ENCODE results near the gene TBX19. TPM values are rescaled to one million over a fixed set of nuclear protein-coding genes. Genes with fewer than 3 reads are reported as not detected.

Gene TBX19
- total RNA-seq (under 1 TPM; 0.12 to 0.56 (median 0.22) TPM), polyA plus RNA-seq (under 1 TPM; 0.14 to 0.36 (median 0.27) TPM)
- long read RNA-seq, donor 1, result 0 reads
- long read RNA-seq, donor 2, result 0 reads

DNA sequence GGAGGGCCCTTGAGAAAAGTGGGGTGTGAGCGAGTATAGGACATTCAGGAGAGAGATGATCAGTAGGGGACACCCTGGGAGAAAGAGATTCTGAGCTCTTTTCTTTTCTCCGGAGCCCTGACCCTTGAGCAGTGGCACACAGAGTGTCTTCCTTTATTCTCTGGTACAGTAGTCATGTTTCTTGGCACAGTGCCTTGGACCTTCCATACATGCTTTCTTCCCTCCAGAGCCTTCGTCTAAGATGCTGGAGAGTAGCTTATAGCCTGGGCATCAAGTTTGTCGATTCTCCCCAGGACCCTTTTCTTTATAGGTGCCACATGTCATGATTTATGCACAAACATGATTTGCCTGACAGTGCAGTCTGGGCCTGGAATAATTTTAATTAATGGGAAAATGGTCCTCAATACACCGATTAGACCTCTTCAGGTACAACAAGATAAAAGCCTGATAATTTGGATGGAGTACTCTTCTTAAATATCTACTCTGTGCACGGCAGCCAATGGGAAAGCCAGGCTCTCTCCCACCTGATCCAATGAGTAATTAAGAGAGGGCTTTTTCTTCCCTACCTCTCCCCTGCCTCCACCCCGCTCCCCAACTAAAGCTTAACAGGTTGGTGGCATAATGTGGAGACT, at the start of gene TBX19:
TBX19 (plus strand) TSS at position 582 of the 632 bp plus-strand sequence. CDS start 214 bp downstream, outside the sequence.
- Histone ChIP-seq H3K4me3 (no peak within 1 kb of the TSS), H3K9me3 (peaks cover 13% of the 10 kb centered on the region), H3K36me3 (ENCODE audit: insufficient read depth in 1 of 2, low read depth in 1 of 2) (no peaks in the 10 kb centered on the region), H3K27ac (no peak within 1 kb of the TSS), H3K4me1 (no peaks in the 10 kb centered on the region), H3K27me3 (ENCODE audit: insufficient read depth in 3 of 3, low read length in 2 of 3) (no peaks in the 10 kb centered on the region)
- ATAC-seq (no peak), DNase-seq (no peak)
- TF ChIP-seq, protein P1, sequence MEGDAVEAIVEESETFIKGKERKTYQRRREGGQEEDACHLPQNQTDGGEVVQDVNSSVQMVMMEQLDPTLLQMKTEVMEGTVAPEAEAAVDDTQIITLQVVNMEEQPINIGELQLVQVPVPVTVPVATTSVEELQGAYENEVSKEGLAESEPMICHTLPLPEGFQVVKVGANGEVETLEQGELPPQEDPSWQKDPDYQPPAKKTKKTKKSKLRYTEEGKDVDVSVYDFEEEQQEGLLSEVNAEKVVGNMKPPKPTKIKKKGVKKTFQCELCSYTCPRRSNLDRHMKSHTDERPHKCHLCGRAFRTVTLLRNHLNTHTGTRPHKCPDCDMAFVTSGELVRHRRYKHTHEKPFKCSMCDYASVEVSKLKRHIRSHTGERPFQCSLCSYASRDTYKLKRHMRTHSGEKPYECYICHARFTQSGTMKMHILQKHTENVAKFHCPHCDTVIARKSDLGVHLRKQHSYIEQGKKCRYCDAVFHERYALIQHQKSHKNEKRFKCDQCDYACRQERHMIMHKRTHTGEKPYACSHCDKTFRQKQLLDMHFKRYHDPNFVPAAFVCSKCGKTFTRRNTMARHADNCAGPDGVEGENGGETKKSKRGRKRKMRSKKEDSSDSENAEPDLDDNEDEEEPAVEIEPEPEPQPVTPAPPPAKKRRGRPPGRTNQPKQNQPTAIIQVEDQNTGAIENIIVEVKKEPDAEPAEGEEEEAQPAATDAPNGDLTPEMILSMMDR (IDR thresholded peaks at IDR 0.05), result no peak
- WGBS, 3 donors, result 85 to 88% (median 86%) methylated on average over 7 of the region's 7 CpGs
- intact Hi-C loops (cut with DNase I), result no loop called here

DNA sequence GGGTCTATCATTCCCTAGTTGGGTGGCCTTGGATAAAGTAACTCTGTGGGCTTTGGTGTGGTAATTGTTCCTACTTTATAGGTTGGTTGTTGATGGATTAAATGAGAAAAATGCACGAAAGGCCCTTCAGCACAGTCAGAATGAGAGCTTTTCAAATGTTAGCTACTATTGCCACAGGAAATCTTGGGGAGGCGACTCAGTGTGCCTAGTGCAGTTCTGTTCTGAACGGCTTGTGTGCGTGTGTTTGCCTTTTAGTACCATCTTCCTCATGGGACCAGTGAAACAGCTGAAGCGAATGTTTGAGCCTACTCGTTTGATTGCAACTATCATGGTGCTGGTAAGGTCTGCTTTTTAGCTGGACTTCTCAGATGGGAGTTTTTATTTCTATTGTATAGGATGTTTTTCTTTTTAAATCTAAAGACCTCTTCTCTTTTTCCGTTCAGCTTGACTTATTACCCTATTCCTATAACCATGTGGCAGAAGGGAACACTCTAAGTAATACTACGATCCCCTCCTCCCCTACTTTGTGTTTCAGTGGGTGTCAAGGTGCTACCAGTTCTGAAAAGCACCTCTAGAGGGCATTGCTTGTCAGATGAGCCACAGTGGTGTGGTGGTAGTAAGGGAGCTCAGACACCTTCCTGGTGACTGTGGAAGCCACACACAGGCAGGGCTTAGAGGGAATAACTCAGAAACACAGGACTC, 45.7 kb upstream of the TBX19 start:
- DNase-seq, result no peak
- 92 to 96% (median 96%) methylated on average over 8 of the region's 8 CpGs for WGBS, 3 donors
- peak; percentile 54 to 81 (median 74) for ATAC-seq
- intact Hi-C loops (cut with DNase I), result loop anchor here in 1 of 2 donors (5.0 kb wide), 1 partner anchor 87 kb away; no protein-coding TSS in a partner anchor
- H3K4me3 ChIP-seq, result no peak overlapping the region
- H3K27me3 ChIP-seq (ENCODE audit: insufficient read depth in 3 of 3, low read length in 2 of 3), result no peaks in the 10 kb centered on the region
- H3K4me1 ChIP-seq, result no peaks in the 10 kb centered on the region
- no peak overlapping the region for H3K27ac ChIP-seq
- TF ChIP-seq, protein P1 (IDR thresholded peaks at IDR 0.05), result peak; percentile 46
- H3K36me3 ChIP-seq (ENCODE audit: insufficient read depth in 1 of 2, low read depth in 1 of 2), result peaks cover 5 to 91% of the 10 kb centered on the region in 2 donors
- H3K9me3 ChIP-seq, result no peaks in the 10 kb centered on the region

DNA sequence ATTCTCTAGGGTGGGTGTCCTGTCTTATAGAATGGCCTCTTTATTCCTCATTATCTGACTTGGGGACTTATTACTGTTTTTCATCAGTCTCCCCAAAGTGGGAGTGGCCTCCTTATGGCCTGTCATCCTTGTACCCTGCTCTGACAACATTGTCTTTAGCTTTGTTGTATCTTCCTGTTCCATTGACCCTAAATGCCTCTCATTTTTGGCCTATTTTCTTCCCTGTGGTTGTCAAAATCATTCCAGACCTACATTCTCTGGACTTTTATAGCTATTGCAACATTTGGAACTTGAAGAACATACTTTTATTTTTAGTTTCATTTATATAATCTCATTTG, 45.2 kb upstream of the TBX19 start:
- H3K4me1 ChIP-seq, result no peaks in the 10 kb centered on the region
- intact Hi-C loops (cut with DNase I), result loop anchor here in 1 of 2 donors (5.0 kb wide), 1 partner anchor 87 kb away; no protein-coding TSS in a partner anchor
- DNase-seq (no peak), ATAC-seq (no peak)
- no peaks in the 10 kb centered on the region for H3K27me3 ChIP-seq (ENCODE audit: insufficient read depth in 3 of 3, low read length in 2 of 3)
- H3K27ac ChIP-seq, result no peak overlapping the region
- no peak overlapping the region for H3K4me3 ChIP-seq
- TF ChIP-seq, protein P1 (IDR thresholded peaks at IDR 0.05), result no peak
- peaks cover 5 to 96% of the 10 kb centered on the region in 2 donors for H3K36me3 ChIP-seq (ENCODE audit: insufficient read depth in 1 of 2, low read depth in 1 of 2)
- no peaks in the 10 kb centered on the region for H3K9me3 ChIP-seq

DNA sequence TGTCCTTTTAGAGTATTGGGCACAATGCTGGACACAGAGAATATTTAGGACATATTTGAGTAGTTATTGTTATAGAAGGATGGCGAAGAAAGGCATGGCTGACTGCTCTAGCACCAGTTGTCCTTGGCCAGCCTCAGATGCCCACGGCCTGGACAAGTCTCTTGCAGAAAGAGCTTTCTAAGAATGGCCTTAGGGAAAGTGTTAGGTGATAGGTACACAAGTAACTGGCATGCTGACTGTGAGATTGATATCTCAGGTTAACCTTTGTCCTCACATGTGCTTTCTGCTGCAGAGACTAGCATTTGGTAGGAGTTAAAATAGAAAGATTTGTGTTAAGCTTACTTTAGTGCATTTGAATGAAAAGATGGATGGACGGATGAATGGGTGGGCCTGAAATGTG, 44.7 kb upstream of the TBX19 start:
- H3K36me3 ChIP-seq (ENCODE audit: insufficient read depth in 1 of 2, low read depth in 1 of 2), result peaks cover 5 to 99% of the 10 kb centered on the region in 2 donors
- 44 to 76% (median 61%) methylated on average over 3 of the region's 3 CpGs for WGBS, 3 donors
- H3K27ac ChIP-seq, result no peak overlapping the region
- H3K4me1 ChIP-seq, result no peaks in the 10 kb centered on the region
- DNase-seq (no peak), ATAC-seq (no peak)
- intact Hi-C loops (cut with DNase I), result loop anchor here in 1 of 2 donors (5.0 kb wide), 1 partner anchor 86 kb away; no protein-coding TSS in a partner anchor
- no peaks in the 10 kb centered on the region for H3K9me3 ChIP-seq
- H3K27me3 ChIP-seq (ENCODE audit: insufficient read depth in 3 of 3, low read length in 2 of 3), result no peaks in the 10 kb centered on the region
- H3K4me3 ChIP-seq, result no peak overlapping the region
- TF ChIP-seq, protein P1 (IDR thresholded peaks at IDR 0.05), result no peak

All from psoas muscle (tissue), 8 donors.